ENCODE data around the gene OLFM2. TPM values are rescaled to one million over a fixed set of nuclear protein-coding genes. Genes with fewer than 3 reads are reported as not detected.

OLFM2 gene
- total RNA-seq, 1 donor from 2014 or later, result 1.7 TPM

DNA sequence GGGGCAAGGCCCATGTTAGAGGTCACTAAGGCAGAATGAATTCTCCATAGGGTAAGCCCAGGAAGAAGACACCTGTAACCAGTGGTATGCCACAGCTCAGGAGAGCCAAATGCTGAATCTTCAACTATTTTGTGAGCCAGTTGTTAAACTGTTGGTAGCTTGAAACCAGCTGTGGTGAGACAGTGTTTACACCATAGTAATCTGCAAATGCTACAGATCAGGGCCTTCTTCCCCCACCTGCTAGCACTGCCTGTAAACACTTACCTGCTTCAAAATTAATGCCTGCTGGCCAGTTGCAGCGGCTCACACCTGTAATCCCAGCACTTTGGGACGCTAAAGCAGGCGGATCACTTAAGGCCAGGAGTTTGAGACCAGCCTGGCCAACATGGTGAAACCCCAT, 129.5 kb downstream of the OLFM2 start:
- DNase-seq, result no peak
- no peak for TF ChIP-seq CTCF (IDR thresholded peaks at IDR 0.05; ENCODE audit: borderline replicate concordance)
- no peaks in the 10 kb centered on the region for H3K27me3 ChIP-seq (ENCODE audit: low read depth)
- H3K4me3 ChIP-seq, result no peak overlapping the region
- H3K4me1 ChIP-seq, result no peaks in the 10 kb centered on the region
- no peaks in the 10 kb centered on the region for H3K9me3 ChIP-seq (replicated peaks)
- H3K36me3 ChIP-seq, result peaks cover 52% of the 10 kb centered on the region
- intact Hi-C loops (cut with micrococcal nuclease), result no loop called here
- H3K27ac ChIP-seq (replicated peaks), result no peak overlapping the region

Other genes starting within 250 kb of the OLFM2 start
- 6.9 TPM for gene ZNF846, start 167.8 kb downstream of the OLFM2 start, total RNA-seq
- 10.0 TPM for gene FBXL12, start 117.4 kb downstream of the OLFM2 start, total RNA-seq
- gene UBL5, start 108.6 kb downstream of the OLFM2 start, total RNA-seq, result 538 TPM
- gene PIN1, start 101.2 kb downstream of the OLFM2 start, total RNA-seq, result 98.4 TPM
- 8.7 TPM for gene COL5A3, start 74.0 kb upstream of the OLFM2 start, total RNA-seq
- not detected for gene RDH8, start 77.0 kb upstream of the OLFM2 start, total RNA-seq
- gene SHFL, start 149.8 kb upstream of the OLFM2 start, total RNA-seq, result 9.1 TPM
- gene ANGPTL6, start 166.2 kb upstream of the OLFM2 start, total RNA-seq, result not detected
- 23.6 TPM for gene PPAN, start 169.8 kb upstream of the OLFM2 start, total RNA-seq
- gene P2RY11, start 175.2 kb upstream of the OLFM2 start, total RNA-seq, result 4.1 TPM
- 172 TPM for gene EIF3G, start 183.4 kb upstream of the OLFM2 start, total RNA-seq

All from left ventricle myocardium inferior (tissue), 1 donor.